Breast epithelium (tissue), 4 donors: ENCODE data around the gene LCAT. TPM values are rescaled to one million over a fixed set of nuclear protein-coding genes. Genes with fewer than 3 reads are reported as not detected.

Source experiments
- DNase-seq, 2 donors: peaks; one replicate each; pipeline ENCODE4 v3.0.0-alpha.2; 2019; ENCODE audit warnings: low spot score in 2 of 2
- H3K27ac ChIP-seq, 2 donors: fragments of 200-600 bp; sonication (generic) in 1 of 2; one replicate each; pipeline ENCODE4 v1.5.1; 2016 to 2019; ENCODE audit warnings: mild to moderate bottlenecking in 1 of 2
- H3K27me3 ChIP-seq, 2 donors: fragments of 200-600 bp; sonication (generic) in 1 of 2; one replicate each; pipeline versions ENCODE4 v1.5.1 to v1.6.0; 2017 to 2019; ENCODE audit warnings: control low read depth in 1 of 2, mild to moderate bottlenecking in 1 of 2
- H3K36me3 ChIP-seq: fragments of 200-600 bp; one replicate; pipeline ENCODE4 v1.5.1; 2019
- H3K4me1 ChIP-seq, 2 donors: fragments of 200-600 bp; sonication (generic); one replicate each; pipeline ENCODE4 v1.5.1; 2016 to 2019; ENCODE audit warnings: control low read depth in 1 of 2
- H3K4me3 ChIP-seq, 3 donors: fragments of 200-600 bp; sonication (generic); 1 replicate in 2 of 3; 2 replicates in 1 of 3; pipeline ENCODE4 v1.5.1; 2016 to 2019; ENCODE audit warnings: mild to moderate bottlenecking in 3 of 3, moderate library complexity in 2 of 3
- H3K9me3 ChIP-seq, 2 donors: fragments of 200-600 bp; sonication (generic) in 1 of 2; one replicate each; pipeline ENCODE4 v1.5.1; 2016 to 2019; ENCODE audit warnings: control low read depth in 1 of 2
- POLR2A ChIP-seq: fragments of 450-650 bp; IDR thresholded peaks from one replicate; pipeline ENCODE4 v1.6.1; 2016; ENCODE audit warnings: antibody characterized with exemption, mild to moderate bottlenecking, moderate library complexity
- POLR2AphosphoS5 ChIP-seq, 3 donors: sonication (generic); formaldehyde crosslinking; IDR thresholded peaks; one replicate each; pipeline ENCODE4 v1.6.1; 2017; ENCODE audit warnings: antibody characterized with exemption in 3 of 3
- intact Hi-C: fragments of 100-400 bp; cut with DNase I; formaldehyde crosslinking; loops from one replicate; pipeline ENCODE4 v1.15.1; 2023; ENCODE audit warnings: low total_unique reads
- total RNA-seq, 3 donors: library from RNA; depleted of rRNA; stranded (reverse); fragments of >200 nt; gene quantifications; one replicate each; pipeline ENCODE4 v1.1.0, GENCODE V29; 2016
- TF ChIP-seq, protein P1 (sequence below), 3 donors: fragments of 450-650 bp; IDR thresholded peaks; one replicate each; pipeline ENCODE4 v1.5.1; 2016 to 2017; ENCODE audit warnings: antibody characterized with exemption in 3 of 3, mild to moderate bottlenecking in 3 of 3, moderate library complexity in 3 of 3

The LCAT gene
- total RNA-seq, 3 donors from 2014 or later, result 11.8 to 18.6 (median 15.4) TPM

- H3K27ac ChIP-seq, result peak overlapping the region; percentile 68 to 90
- intact Hi-C loops, result no loop called here
- H3K4me1 ChIP-seq, result peaks cover 25 to 33% of the 10 kb centered on the region in 2 donors
- no peaks in the 10 kb centered on the region for H3K27me3 ChIP-seq
- no peaks in the 10 kb centered on the region for H3K9me3 ChIP-seq
- no peaks in the 10 kb centered on the region for H3K36me3 ChIP-seq
- TF ChIP-seq POLR2A (no peak), POLR2AphosphoS5 (IDR thresholded peaks at IDR 0.05) (no peak)
- TF ChIP-seq, protein P1, sequence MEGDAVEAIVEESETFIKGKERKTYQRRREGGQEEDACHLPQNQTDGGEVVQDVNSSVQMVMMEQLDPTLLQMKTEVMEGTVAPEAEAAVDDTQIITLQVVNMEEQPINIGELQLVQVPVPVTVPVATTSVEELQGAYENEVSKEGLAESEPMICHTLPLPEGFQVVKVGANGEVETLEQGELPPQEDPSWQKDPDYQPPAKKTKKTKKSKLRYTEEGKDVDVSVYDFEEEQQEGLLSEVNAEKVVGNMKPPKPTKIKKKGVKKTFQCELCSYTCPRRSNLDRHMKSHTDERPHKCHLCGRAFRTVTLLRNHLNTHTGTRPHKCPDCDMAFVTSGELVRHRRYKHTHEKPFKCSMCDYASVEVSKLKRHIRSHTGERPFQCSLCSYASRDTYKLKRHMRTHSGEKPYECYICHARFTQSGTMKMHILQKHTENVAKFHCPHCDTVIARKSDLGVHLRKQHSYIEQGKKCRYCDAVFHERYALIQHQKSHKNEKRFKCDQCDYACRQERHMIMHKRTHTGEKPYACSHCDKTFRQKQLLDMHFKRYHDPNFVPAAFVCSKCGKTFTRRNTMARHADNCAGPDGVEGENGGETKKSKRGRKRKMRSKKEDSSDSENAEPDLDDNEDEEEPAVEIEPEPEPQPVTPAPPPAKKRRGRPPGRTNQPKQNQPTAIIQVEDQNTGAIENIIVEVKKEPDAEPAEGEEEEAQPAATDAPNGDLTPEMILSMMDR (IDR thresholded peaks at IDR 0.05), result no peak
- H3K4me3 ChIP-seq, result peak overlapping the region in 1 of 3 donors; percentile 41
- no peak for DNase-seq
These were observed 18.2 kb upstream of the LCAT start for GRCh38 chr16:67962135-67962534.

DNA sequence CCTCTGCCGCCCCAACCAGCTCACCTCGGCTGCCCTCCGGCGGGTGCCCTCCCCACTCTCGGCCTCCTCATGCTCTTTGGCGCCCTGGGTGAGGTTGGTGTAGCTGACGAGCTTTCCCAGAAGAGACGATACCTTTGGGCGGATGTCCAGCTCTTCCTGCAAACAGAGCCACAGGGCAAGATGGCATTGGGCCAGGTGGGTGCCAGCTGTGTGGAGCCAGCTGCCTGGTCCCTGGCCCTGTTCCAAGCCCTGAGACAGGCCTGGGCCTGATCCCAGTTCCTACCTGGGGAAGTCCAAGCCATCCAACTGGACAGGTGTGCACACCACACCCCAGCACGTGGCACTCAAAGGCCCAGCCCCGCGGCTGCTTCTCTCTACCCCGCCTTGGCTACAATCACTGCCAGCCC lies 17.6 kb upstream of the LCAT start:
- Histone ChIP-seq H3K27me3 (no peaks in the 10 kb centered on the region), H3K4me3 (peak overlapping the region in 1 of 3 donors; percentile 6), H3K27ac (peak overlapping the region; percentile 68 to 90), H3K36me3 (no peaks in the 10 kb centered on the region), H3K9me3 (no peaks in the 10 kb centered on the region), H3K4me1 (peaks cover 25 to 33% of the 10 kb centered on the region in 2 donors)
- TF ChIP-seq POLR2A, result no peak
- TF ChIP-seq, protein P1 (IDR thresholded peaks at IDR 0.05), result peak in 1 of 3 donors; percentile 32
- TF ChIP-seq POLR2AphosphoS5 (IDR thresholded peaks at IDR 0.05), result peak; percentile 58 to 91 (median 89)
- DNase-seq, result peak; percentile 96 to 98
- intact Hi-C loops, result no loop called here

DNA sequence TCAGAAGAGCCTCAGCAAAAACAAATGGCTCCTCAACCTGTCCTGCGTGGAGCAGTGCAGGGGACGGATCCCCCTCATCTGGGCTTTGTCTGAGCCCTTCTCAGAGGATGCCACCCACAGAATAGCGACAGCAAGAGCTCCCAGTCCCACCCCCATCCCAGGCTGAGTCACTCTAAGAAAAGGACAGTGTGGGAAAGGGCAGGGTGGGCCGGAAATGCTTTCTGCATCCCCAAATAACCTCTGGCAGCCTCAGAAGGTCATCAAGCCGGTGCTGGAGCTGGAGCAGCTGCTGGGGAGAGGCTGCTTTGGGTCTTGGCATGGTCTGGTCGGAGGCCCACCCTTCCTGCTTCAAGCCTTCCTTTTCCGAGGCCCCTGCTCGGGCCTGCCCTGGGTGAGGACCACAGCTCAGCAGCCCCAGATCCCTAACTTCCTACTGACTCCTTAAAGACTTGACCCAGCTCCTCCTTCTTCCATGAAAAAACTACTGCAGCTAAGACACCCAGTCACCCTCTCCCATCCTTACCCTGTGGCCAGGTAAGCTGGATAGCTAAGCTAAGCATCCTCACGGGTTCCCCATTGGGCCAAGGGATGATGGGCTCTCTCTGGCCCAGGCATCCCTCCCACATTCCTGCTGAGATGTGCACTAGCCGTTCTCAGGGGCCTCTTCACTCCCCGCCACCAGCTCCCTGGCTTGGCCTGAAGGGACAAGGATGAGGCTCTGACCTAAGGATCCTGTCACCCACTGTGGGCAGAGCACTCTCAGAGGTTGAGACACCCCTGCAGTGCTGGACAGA lies 15.8 kb upstream of the LCAT start:
- DNase-seq, result no peak
- Histone ChIP-seq H3K27me3 (no peaks in the 10 kb centered on the region), H3K9me3 (no peaks in the 10 kb centered on the region), H3K4me1 (peaks cover 25 to 26% of the 10 kb centered on the region in 2 donors), H3K36me3 (no peaks in the 10 kb centered on the region), H3K27ac (peak overlapping the region; percentile 38 to 90), H3K4me3 (no peak overlapping the region)
- intact Hi-C loops, result no loop called here
- no peak for TF ChIP-seq POLR2A
- TF ChIP-seq, protein P1 (IDR thresholded peaks at IDR 0.05), result no peak
- peak in 1 of 3 donors; percentile 60 for TF ChIP-seq POLR2AphosphoS5 (IDR thresholded peaks at IDR 0.05)

- DNase-seq, result no peak
- Histone ChIP-seq H3K4me3 (no peak overlapping the region), H3K4me1 (peaks cover 18 to 19% of the 10 kb centered on the region in 2 donors), H3K9me3 (no peaks in the 10 kb centered on the region), H3K27me3 (no peaks in the 10 kb centered on the region), H3K36me3 (no peaks in the 10 kb centered on the region), H3K27ac (peak overlapping the region in 1 of 2 donors; percentile 90)
- TF ChIP-seq, protein P1 (IDR thresholded peaks at IDR 0.05), result no peak
- no peak for TF ChIP-seq POLR2AphosphoS5 (IDR thresholded peaks at IDR 0.05)
- TF ChIP-seq POLR2A, result no peak
- intact Hi-C loops, result no loop called here
These were observed 13.7 kb upstream of the LCAT start for GRCh38 chr16:67957622-67958021.
